ENCODE measurements around the gene F7. TPM values are rescaled to one million over a fixed set of nuclear protein-coding genes. Genes with fewer than 3 reads are reported as not detected.

Gene F7
- total and polyA plus RNA-seq, 7 donors = 0.36 TPM; not detected in 6

DNA sequence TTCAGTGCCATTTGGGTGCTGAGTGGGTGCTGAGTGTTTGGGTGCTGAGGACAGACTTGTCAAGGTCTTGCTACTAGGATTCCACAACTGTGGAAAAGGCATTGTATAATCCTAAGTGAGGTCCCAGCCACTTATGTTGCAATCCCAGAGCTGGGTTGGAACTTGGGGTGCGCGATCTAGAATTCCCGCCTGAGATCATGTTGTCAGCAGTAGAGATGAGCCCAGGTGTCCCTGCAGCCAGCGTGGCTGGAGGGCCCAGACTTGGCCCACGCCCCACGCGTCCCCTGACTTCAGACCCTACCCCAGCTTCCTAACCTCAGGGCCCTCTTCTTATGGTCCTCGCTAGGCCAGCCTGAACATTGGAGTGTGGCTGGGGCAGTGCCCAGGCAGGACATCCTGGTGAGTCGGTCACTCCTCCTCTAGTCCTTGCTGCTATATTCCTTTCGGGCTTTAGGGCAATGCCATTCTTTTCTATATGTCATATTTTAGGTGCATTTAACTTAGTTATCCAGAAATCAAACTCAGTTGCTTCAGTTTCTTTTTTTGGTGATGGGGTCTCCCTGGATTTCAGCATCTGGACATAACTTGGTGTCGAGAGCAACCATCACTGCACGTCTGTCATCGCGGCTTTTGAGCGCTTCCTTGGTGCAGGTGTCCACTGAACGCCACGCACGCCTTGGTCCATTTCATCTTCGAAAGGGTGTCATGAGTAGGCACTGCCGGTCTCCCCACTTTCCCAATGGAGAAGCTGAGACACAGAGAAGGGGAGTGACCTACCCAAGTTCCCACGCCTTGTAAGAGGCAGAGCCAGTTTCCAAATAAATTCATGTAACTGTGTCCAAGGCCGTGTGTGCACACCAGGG, 46.4 kb upstream of the F7 start:
- WGBS, 2 donors = 95 to 96% methylated on average over 22 of the region's 22 CpGs

DNA sequence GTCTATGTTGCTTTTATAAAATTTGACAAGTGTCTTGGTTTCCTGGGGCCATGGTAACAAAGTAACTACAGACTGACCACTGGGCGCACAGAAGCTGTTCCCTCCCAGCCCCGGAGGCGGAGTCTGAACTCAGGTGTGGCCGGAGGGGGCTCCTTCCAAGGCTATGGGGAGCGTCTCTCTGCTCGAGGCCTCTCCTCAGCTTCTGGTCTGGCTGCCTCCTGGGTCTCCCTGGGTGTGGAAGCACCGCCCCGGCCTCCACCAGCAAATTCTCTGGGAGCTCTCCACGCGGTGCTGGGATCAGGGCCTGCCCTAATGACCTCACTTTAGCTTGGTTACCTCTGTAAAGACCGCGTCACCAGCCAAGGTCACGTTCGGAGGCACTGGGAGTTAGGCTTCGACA, 45.7 kb upstream of the F7 start:
- intact Hi-C loops (cut with DNase I) = no loop called here
- WGBS, 2 donors = 85 to 88% methylated on average over 15 of the region's 15 CpGs
- Histone ChIP-seq H3K27ac (no peak overlapping the region), H3K27me3 (peaks cover 0 to 12% (median 8%) of the 10 kb centered on the region in 3 donors), H3K4me3 (no peak overlapping the region), H3K9me3 (no peaks in the 10 kb centered on the region), H3K4me1 (no peaks in the 10 kb centered on the region), H3K36me3 (no peaks in the 10 kb centered on the region)
- DNase-seq = no peak
- no peak for TF ChIP-seq POLR2A (IDR thresholded peaks at IDR 0.05)

More for the DNA sequence above, 46.4 kb upstream of the F7 start:
- H3K4me1 ChIP-seq = no peaks in the 10 kb centered on the region
- no peaks in the 10 kb centered on the region for H3K9me3 ChIP-seq
- H3K27ac ChIP-seq = no peak overlapping the region
- no peaks in the 10 kb centered on the region for H3K36me3 ChIP-seq
- intact Hi-C loops (cut with DNase I) = no loop called here
- peaks cover 0 to 17% (median 13%) of the 10 kb centered on the region in 3 donors for H3K27me3 ChIP-seq
- no peak overlapping the region for H3K4me3 ChIP-seq
- peak; percentile 50 for DNase-seq
- TF ChIP-seq EP300 (IDR thresholded peaks at IDR 0.05) (no peak), POLR2AphosphoS5 (IDR thresholded peaks at IDR 0.05) (no peak), CTCF (IDR thresholded peaks at IDR 0.05) (no peak), POLR2A (IDR thresholded peaks at IDR 0.05) (no peak)

DNA sequence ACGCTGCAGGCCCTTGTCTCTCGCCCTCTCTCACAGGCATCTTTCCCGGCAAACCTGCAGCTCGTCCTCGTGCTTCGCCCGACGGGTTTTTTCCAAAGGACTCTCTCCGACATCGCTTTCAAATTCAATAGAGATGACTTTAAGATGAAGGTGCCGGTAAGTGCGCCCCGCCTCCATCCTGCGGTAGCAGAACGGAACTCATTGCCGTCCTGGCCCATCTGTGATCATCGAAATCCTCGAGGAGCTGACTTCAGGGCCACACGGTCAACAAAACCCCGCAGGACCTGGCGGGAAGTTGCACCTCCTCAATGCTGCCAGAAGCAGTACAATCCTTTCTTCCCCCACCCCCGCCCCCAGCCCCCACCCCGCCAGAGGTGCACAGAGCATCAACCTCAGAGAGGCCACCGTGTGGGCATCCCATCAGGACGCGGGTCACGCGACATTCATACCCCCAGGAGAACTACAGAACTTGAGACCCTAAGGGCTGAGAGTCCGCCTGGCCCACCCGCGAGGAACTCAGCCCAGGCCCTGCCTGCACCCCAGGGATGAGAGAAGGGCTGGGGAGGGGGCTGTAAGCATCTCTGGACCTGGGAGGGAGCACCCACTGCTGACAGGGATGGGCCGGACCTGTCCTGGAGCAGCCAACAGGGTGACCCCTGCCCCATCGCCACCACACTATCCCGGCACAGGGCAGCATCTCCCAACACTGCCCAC, 44.9 kb upstream of the F7 start:
- Histone ChIP-seq H3K4me3 (no peak overlapping the region), H3K27me3 (peaks cover 0 to 5% (median 4%) of the 10 kb centered on the region in 3 donors), H3K36me3 (no peaks in the 10 kb centered on the region), H3K27ac (no peak overlapping the region), H3K9me3 (no peaks in the 10 kb centered on the region), H3K4me1 (no peaks in the 10 kb centered on the region)
- 93 to 95% methylated on average over 34 of the region's 34 CpGs for WGBS, 2 donors
- TF ChIP-seq EP300 (IDR thresholded peaks at IDR 0.05) = no peak
- TF ChIP-seq CTCF (IDR thresholded peaks at IDR 0.05) = no peak
- no peak for TF ChIP-seq POLR2AphosphoS5 (IDR thresholded peaks at IDR 0.05)
- intact Hi-C loops (cut with DNase I) = no loop called here
- no peak for DNase-seq

DNA sequence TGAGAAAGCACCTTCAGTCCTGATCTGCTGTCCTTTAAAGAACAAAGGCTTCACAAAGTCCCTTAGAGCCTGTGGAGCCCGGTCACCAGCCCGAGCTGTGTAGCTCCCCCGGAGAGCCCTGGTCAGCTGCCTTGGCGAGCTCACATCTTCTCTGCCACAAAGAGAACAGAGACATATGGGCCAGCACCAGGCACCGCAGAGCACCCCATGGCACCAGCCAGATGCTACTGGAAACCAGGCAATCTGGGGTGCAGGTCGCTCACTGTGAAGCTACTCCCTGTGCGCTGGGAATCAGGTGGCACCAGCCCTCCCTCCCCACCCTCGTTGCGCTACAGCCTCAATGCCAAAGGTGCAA, 44.3 kb upstream of the F7 start:
- no peaks in the 10 kb centered on the region for H3K36me3 ChIP-seq
- peaks cover 0 to under 1% (median 0%) of the 10 kb centered on the region in 3 donors for H3K27me3 ChIP-seq
- H3K4me3 ChIP-seq = no peak overlapping the region
- intact Hi-C loops (cut with DNase I) = no loop called here
- no peak overlapping the region for H3K27ac ChIP-seq
- 93 to 96% methylated on average over 9 of the region's 9 CpGs for WGBS, 2 donors
- H3K9me3 ChIP-seq = no peaks in the 10 kb centered on the region
- DNase-seq = peak; percentile 54
- no peak for TF ChIP-seq CTCF (IDR thresholded peaks at IDR 0.05)
- TF ChIP-seq EP300 (IDR thresholded peaks at IDR 0.05) = no peak
- TF ChIP-seq POLR2A (IDR thresholded peaks at IDR 0.05) = no peak
- no peak for TF ChIP-seq POLR2AphosphoS5 (IDR thresholded peaks at IDR 0.05)
- H3K4me1 ChIP-seq = no peaks in the 10 kb centered on the region

GRCh38 chr13:113061796-113062425, 43.7 kb upstream of the F7 start:
- Histone ChIP-seq H3K4me3 (no peak overlapping the region), H3K9me3 (no peaks in the 10 kb centered on the region), H3K27ac (no peak overlapping the region), H3K4me1 (no peaks in the 10 kb centered on the region), H3K27me3 (no peaks in the 10 kb centered on the region), H3K36me3 (no peaks in the 10 kb centered on the region)
- intact Hi-C loops (cut with DNase I) = no loop called here
- 89 to 90% methylated on average over 14 of the region's 14 CpGs for WGBS, 2 donors
- TF ChIP-seq CTCF (IDR thresholded peaks at IDR 0.05) = no peak
- no peak for TF ChIP-seq POLR2AphosphoS5 (IDR thresholded peaks at IDR 0.05)
- no peak for TF ChIP-seq POLR2A (IDR thresholded peaks at IDR 0.05)
- no peak for TF ChIP-seq EP300 (IDR thresholded peaks at IDR 0.05)
- peak; percentile 40 for DNase-seq

All from sigmoid colon (tissue), 7 donors.